WTC11 (cell line): ENCODE results near the gene ATF7IP. TPM values are rescaled to one million over a fixed set of nuclear protein-coding genes. Genes with fewer than 3 reads are reported as not detected.

ENCODE experiments used
- ATAC-seq: fragments of 200-7000 bp; cut with Tn5 transposase; 2 replicates; pipeline ENCODE4 v1.10.0; 2021; ENCODE audit warnings: mild to moderate bottlenecking, moderate library complexity
- CTCF ChIA-PET: fragments of 300-600 bp; sonication (Branson Sonifier 250); formaldehyde crosslinking; loops from one replicate; lab custom pipeline; 2021; ENCODE audit warnings: antibody characterized with exemption; lab: Charles Lee
- POLR2A ChIA-PET: fragments of 350-600 bp; sonication (Branson Sonifier 250); formaldehyde crosslinking; loops from one replicate; lab custom pipeline; 2021; ENCODE audit warnings: antibody characterized with exemption; lab: Charles Lee
- DNase-seq: peaks from one replicate; pipeline ENCODE4 v3.0.0; 2021; ENCODE audit warnings: low spot score
- H3K27ac Mint-ChIP-seq: 2 replicates; pipeline ENCODE4 v1.8.0; 2021; ENCODE audit warnings: mixed read lengths
- H3K27me3 Mint-ChIP-seq: 2 replicates; pipeline ENCODE4 v1.8.0; 2021; ENCODE audit warnings: low read depth, mild to moderate bottlenecking, moderate library complexity, mixed read lengths
- H3K36me3 Mint-ChIP-seq: 2 replicates; pipeline ENCODE4 v1.8.0; 2021; ENCODE audit warnings: mixed read lengths
- H3K4me1 Mint-ChIP-seq: 2 replicates; pipeline ENCODE4 v1.8.0; 2022; ENCODE audit warnings: mixed read lengths
- H3K4me3 Mint-ChIP-seq: 2 replicates; pipeline ENCODE4 v1.8.0; 2021; ENCODE audit warnings: mild to moderate bottlenecking, moderate library complexity, mixed read lengths
- H3K9me3 Mint-ChIP-seq: 2 replicates; pipeline ENCODE4 v1.8.0; 2021; ENCODE audit warnings: mixed read lengths
- CREM ChIP-seq: sonication (generic); formaldehyde crosslinking; IDR thresholded peaks from 2 replicates; pipeline ENCODE4 v1.8.1; 2022; ENCODE audit warnings: mild to moderate bottlenecking, missing genetic modification reagents, moderate library complexity
- ESRRA ChIP-seq: sonication (generic); formaldehyde crosslinking; IDR thresholded peaks from 2 replicates; pipeline ENCODE4 v1.8.1; 2022; ENCODE audit warnings: mild to moderate bottlenecking, missing genetic modification reagents, borderline replicate concordance
- ETV6 ChIP-seq: sonication (generic); formaldehyde crosslinking; IDR thresholded peaks from 2 replicates; pipeline ENCODE4 v1.8.1; 2022; ENCODE audit warnings: mild to moderate bottlenecking, missing genetic modification reagents
- GABPB1 ChIP-seq: sonication (generic); formaldehyde crosslinking; IDR thresholded peaks from 2 replicates; pipeline ENCODE4 v1.8.1; 2023; ENCODE audit warnings: mild to moderate bottlenecking, missing genetic modification reagents
- GTF2I ChIP-seq: fragments of 250-450 bp; sonication (Bioruptor Pico); conservative IDR thresholded peaks from 2 replicates; pipeline ENCODE4 v1.4.0; 2021; ENCODE audit warnings: mild to moderate bottlenecking
- NR1H2 ChIP-seq: sonication (generic); formaldehyde crosslinking; IDR thresholded peaks from 2 replicates; pipeline ENCODE4 v1.9.0; 2021; ENCODE audit warnings: mild to moderate bottlenecking, moderate library complexity, missing genetic modification reagents
- SMAD4 ChIP-seq: sonication (generic); formaldehyde crosslinking; IDR thresholded peaks from 2 replicates; pipeline ENCODE4 v1.8.0; 2022; ENCODE audit warnings: mild to moderate bottlenecking, missing genetic modification reagents
- TEAD1 ChIP-seq: sonication (generic); formaldehyde crosslinking; IDR thresholded peaks from 2 replicates; pipeline ENCODE4 v1.8.0; 2022; ENCODE audit warnings: mild to moderate bottlenecking, missing genetic modification reagents
- TP53 ChIP-seq: sonication (generic); formaldehyde crosslinking; IDR thresholded peaks from 2 replicates; pipeline ENCODE4 v1.8.1; 2023; ENCODE audit warnings: mild to moderate bottlenecking, missing genetic modification reagents
- ZBTB21 ChIP-seq: sonication (generic); formaldehyde crosslinking; IDR thresholded peaks from 2 replicates; pipeline ENCODE4 v1.8.1; 2023; ENCODE audit warnings: mild to moderate bottlenecking, missing genetic modification reagents, borderline replicate concordance
- ZNF232 ChIP-seq: sonication (generic); formaldehyde crosslinking; IDR thresholded peaks from 2 replicates; pipeline ENCODE4 v1.8.0; 2022; ENCODE audit warnings: mild to moderate bottlenecking, missing genetic modification reagents
- ZNF396 ChIP-seq: fragments of 250-450 bp; sonication (Bioruptor Pico); IDR thresholded peaks from 2 replicates; pipeline ENCODE4 v1.8.0; 2021; ENCODE audit warnings: mild to moderate bottlenecking, moderate library complexity, borderline replicate concordance
- ZNF423 ChIP-seq: fragments of 250-450 bp; sonication (Bioruptor Pico); IDR thresholded peaks from 2 replicates; pipeline ENCODE4 v2.1.2; 2022; ENCODE audit warnings: mild to moderate bottlenecking, moderate library complexity
- total RNA-seq: library from RNA; stranded (reverse); gene quantifications from 3 replicates; pipeline ENCODE4 v1.2.3, GENCODE V29; 2021
- TF ChIP-seq, protein P1 (sequence below): sonication (generic); formaldehyde crosslinking; IDR thresholded peaks from 2 replicates; pipeline ENCODE4 v1.8.1; 2022; ENCODE audit warnings: missing genetic modification reagents, borderline replicate concordance
- TF ChIP-seq, protein P2 (sequence below): fragments of 250-450 bp; sonication (Bioruptor Pico); IDR thresholded peaks from 2 replicates; pipeline ENCODE4 v1.8.0; 2021; ENCODE audit warnings: mild to moderate bottlenecking
- TF ChIP-seq, protein P3 (sequence below): sonication (generic); formaldehyde crosslinking; IDR thresholded peaks from 2 replicates; pipeline ENCODE4 v1.8.1; 2023; ENCODE audit warnings: mild to moderate bottlenecking, missing genetic modification reagents, moderate library complexity
- TF ChIP-seq, protein P4 (sequence below): sonication (generic); formaldehyde crosslinking; IDR thresholded peaks from 2 replicates; pipeline ENCODE4 v1.8.1; 2023; ENCODE audit warnings: mild to moderate bottlenecking, missing genetic modification reagents
- TF ChIP-seq, protein P5 (sequence below): sonication (generic); formaldehyde crosslinking; IDR thresholded peaks from 2 replicates; pipeline ENCODE4 v1.8.0; 2023; ENCODE audit warnings: mild to moderate bottlenecking, missing genetic modification reagents
- TF ChIP-seq, protein P6 (sequence below): fragments of 250-450 bp; sonication (Bioruptor Pico); IDR thresholded peaks from 2 replicates; pipeline ENCODE4 v1.9.0; 2021; ENCODE audit warnings: mild to moderate bottlenecking
- TF ChIP-seq, protein P7 (sequence below): sonication (generic); formaldehyde crosslinking; IDR thresholded peaks from 2 replicates; pipeline ENCODE4 v1.8.0; 2022; ENCODE audit warnings: mild to moderate bottlenecking, missing genetic modification reagents
- TF ChIP-seq, protein P8 (sequence below): sonication (generic); formaldehyde crosslinking; conservative IDR thresholded peaks from 2 replicates; pipeline ENCODE4 v1.8.1; 2022; ENCODE audit warnings: mild to moderate bottlenecking, missing genetic modification reagents

Gene ATF7IP
- total RNA-seq, 1 experiment from 2014 or later: 141 TPM

DNA sequence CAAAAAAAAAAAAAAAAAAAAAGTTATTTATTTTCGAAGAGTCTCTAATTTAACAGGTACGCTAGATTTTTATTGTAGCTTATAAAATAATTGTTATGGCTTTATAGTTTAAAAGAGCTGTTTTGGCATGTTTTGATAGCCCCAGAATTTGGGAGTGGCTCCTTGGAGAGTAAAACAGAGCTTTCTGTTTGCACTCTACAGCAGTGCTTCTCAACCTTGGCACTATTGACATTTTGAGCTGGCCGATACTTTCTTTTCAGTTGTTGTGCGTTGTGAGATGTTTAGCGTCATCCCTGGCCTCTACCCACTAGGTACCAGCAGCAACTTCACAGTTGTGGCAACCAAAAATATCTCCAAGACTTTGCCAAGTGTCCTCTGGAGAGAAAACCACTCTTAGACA, 171.6 kb downstream of the ATF7IP start:
- H3K27ac Mint-ChIP-seq: no peak overlapping the region; the same call in 1 of the 2 replicates
- no peak overlapping the region for H3K4me3 Mint-ChIP-seq
- H3K27me3 Mint-ChIP-seq: no peaks in the 10 kb centered on the region
- POLR2A ChIA-PET: no interaction called here
- no peaks in the 10 kb centered on the region for H3K4me1 Mint-ChIP-seq
- DNase-seq (no peak), ATAC-seq (no peak)
- no peak for TF ChIP-seq GTF2I
- TF ChIP-seq ZNF423: no peak
- TF ChIP-seq, protein P1, sequence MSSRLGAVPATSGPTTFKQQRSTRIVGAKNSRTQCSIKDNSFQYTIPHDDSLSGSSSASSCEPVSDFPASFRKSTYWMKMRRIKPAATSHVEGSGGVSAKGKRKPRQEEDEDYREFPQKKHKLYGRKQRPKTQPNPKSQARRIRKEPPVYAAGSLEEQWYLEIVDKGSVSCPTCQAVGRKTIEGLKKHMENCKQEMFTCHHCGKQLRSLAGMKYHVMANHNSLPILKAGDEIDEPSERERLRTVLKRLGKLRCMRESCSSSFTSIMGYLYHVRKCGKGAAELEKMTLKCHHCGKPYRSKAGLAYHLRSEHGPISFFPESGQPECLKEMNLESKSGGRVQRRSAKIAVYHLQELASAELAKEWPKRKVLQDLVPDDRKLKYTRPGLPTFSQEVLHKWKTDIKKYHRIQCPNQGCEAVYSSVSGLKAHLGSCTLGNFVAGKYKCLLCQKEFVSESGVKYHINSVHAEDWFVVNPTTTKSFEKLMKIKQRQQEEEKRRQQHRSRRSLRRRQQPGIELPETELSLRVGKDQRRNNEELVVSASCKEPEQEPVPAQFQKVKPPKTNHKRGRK (CRISPR knock-in tag): no peak
- no peak for TF ChIP-seq ZNF396 (CRISPR knock-in tag)
- no peak for TF ChIP-seq ZNF232 (CRISPR knock-in tag)
- no peak for TF ChIP-seq SMAD4 (CRISPR knock-in tag)
- TF ChIP-seq, protein P2, sequence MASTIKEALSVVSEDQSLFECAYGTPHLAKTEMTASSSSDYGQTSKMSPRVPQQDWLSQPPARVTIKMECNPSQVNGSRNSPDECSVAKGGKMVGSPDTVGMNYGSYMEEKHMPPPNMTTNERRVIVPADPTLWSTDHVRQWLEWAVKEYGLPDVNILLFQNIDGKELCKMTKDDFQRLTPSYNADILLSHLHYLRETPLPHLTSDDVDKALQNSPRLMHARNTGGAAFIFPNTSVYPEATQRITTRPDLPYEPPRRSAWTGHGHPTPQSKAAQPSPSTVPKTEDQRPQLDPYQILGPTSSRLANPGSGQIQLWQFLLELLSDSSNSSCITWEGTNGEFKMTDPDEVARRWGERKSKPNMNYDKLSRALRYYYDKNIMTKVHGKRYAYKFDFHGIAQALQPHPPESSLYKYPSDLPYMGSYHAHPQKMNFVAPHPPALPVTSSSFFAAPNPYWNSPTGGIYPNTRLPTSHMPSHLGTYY (CRISPR knock-in tag): no peak
- TF ChIP-seq, protein P3, sequence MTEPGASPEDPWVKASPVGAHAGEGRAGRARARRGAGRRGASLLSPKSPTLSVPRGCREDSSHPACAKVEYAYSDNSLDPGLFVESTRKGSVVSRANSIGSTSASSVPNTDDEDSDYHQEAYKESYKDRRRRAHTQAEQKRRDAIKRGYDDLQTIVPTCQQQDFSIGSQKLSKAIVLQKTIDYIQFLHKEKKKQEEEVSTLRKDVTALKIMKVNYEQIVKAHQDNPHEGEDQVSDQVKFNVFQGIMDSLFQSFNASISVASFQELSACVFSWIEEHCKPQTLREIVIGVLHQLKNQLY (CRISPR knock-in tag): no peak
- TF ChIP-seq CREM (CRISPR knock-in tag): no peak
- no peak for TF ChIP-seq TEAD1
- TF ChIP-seq ZBTB21 (CRISPR knock-in tag): no peak
- no peak for TF ChIP-seq ETV6
- no peak for TF ChIP-seq ESRRA (CRISPR knock-in tag)
- TF ChIP-seq NR1H2 (CRISPR knock-in tag): no peak
- 0 out of 2 replicates have a peak, but pooled peaks cover 3% of the 10 kb centered on the region for H3K9me3 Mint-ChIP-seq
- peaks cover 23% of the 10 kb centered on the region for H3K36me3 Mint-ChIP-seq
- CTCF ChIA-PET: no interaction called here

DNA sequence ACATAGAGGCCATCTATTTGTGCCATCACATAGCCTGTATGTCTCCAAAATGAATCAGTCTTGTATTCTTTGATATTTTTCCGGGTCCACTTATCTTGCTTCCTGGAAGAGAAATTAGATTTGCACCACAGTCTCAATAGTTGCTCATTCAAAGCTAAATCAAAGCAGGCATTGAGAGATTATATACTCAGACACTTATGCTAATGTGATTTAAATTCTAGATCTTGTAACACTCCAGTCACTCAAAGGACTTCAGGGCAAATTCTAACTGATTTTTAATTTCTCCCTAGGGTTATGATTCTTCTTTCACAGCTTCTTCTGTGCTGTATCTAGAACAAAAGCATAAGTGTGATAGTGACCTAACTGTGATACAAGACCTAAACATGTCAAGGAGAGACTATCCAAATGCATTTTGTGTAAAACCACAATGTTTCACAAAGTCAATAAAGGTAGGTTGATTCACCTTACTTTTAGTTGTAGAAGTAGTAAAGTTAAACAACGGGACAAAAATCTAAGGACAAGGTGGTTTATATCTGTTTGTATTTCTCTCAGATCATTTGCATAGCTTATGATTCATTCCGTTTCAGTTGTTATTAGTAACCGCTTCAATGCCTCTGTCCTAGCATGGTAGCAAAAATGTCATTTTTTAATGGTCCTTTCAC, 175.4 kb downstream of the ATF7IP start:
- POLR2A ChIA-PET: no interaction called here
- no peak overlapping the region for H3K27ac Mint-ChIP-seq
- DNase-seq: no peak
- H3K27me3 Mint-ChIP-seq: no peaks in the 10 kb centered on the region
- H3K4me3 Mint-ChIP-seq: no peak overlapping the region
- peaks cover 6% of the 10 kb centered on the region for H3K36me3 Mint-ChIP-seq
- ATAC-seq: no peak
- TF ChIP-seq, protein P4, sequence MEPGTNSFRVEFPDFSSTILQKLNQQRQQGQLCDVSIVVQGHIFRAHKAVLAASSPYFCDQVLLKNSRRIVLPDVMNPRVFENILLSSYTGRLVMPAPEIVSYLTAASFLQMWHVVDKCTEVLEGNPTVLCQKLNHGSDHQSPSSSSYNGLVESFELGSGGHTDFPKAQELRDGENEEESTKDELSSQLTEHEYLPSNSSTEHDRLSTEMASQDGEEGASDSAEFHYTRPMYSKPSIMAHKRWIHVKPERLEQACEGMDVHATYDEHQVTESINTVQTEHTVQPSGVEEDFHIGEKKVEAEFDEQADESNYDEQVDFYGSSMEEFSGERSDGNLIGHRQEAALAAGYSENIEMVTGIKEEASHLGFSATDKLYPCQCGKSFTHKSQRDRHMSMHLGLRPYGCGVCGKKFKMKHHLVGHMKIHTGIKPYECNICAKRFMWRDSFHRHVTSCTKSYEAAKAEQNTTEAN (CRISPR knock-in tag): no peak
- TF ChIP-seq ZBTB21 (CRISPR knock-in tag): no peak
- TF ChIP-seq, protein P5, sequence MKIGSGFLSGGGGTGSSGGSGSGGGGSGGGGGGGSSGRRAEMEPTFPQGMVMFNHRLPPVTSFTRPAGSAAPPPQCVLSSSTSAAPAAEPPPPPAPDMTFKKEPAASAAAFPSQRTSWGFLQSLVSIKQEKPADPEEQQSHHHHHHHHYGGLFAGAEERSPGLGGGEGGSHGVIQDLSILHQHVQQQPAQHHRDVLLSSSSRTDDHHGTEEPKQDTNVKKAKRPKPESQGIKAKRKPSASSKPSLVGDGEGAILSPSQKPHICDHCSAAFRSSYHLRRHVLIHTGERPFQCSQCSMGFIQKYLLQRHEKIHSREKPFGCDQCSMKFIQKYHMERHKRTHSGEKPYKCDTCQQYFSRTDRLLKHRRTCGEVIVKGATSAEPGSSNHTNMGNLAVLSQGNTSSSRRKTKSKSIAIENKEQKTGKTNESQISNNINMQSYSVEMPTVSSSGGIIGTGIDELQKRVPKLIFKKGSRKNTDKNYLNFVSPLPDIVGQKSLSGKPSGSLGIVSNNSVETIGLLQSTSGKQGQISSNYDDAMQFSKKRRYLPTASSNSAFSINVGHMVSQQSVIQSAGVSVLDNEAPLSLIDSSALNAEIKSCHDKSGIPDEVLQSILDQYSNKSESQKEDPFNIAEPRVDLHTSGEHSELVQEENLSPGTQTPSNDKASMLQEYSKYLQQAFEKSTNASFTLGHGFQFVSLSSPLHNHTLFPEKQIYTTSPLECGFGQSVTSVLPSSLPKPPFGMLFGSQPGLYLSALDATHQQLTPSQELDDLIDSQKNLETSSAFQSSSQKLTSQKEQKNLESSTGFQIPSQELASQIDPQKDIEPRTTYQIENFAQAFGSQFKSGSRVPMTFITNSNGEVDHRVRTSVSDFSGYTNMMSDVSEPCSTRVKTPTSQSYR: no peak
- TF ChIP-seq, protein P6, sequence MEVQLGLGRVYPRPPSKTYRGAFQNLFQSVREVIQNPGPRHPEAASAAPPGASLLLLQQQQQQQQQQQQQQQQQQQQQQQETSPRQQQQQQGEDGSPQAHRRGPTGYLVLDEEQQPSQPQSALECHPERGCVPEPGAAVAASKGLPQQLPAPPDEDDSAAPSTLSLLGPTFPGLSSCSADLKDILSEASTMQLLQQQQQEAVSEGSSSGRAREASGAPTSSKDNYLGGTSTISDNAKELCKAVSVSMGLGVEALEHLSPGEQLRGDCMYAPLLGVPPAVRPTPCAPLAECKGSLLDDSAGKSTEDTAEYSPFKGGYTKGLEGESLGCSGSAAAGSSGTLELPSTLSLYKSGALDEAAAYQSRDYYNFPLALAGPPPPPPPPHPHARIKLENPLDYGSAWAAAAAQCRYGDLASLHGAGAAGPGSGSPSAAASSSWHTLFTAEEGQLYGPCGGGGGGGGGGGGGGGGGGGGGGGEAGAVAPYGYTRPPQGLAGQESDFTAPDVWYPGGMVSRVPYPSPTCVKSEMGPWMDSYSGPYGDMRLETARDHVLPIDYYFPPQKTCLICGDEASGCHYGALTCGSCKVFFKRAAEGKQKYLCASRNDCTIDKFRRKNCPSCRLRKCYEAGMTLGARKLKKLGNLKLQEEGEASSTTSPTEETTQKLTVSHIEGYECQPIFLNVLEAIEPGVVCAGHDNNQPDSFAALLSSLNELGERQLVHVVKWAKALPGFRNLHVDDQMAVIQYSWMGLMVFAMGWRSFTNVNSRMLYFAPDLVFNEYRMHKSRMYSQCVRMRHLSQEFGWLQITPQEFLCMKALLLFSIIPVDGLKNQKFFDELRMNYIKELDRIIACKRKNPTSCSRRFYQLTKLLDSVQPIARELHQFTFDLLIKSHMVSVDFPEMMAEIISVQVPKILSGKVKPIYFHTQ: no peak
- no peak for TF ChIP-seq TP53 (CRISPR knock-in tag)
- TF ChIP-seq, protein P7, sequence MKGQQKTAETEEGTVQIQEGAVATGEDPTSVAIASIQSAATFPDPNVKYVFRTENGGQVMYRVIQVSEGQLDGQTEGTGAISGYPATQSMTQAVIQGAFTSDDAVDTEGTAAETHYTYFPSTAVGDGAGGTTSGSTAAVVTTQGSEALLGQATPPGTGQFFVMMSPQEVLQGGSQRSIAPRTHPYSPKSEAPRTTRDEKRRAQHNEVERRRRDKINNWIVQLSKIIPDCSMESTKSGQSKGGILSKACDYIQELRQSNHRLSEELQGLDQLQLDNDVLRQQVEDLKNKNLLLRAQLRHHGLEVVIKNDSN: no peak
- TF ChIP-seq GABPB1 (CRISPR knock-in tag): no peak
- TF ChIP-seq TEAD1: no peak
- TF ChIP-seq, protein P8, sequence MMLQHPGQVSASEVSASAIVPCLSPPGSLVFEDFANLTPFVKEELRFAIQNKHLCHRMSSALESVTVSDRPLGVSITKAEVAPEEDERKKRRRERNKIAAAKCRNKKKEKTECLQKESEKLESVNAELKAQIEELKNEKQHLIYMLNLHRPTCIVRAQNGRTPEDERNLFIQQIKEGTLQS (CRISPR knock-in tag): no peak
- CTCF ChIA-PET: interaction anchor here (1.0 to 1.2 kb wide), 2 partner anchors 27 to 559 kb away, joined by 3 read pairs; no protein-coding TSS in a partner anchor
- no peaks in the 10 kb centered on the region for H3K9me3 Mint-ChIP-seq
- no peaks in the 10 kb centered on the region for H3K4me1 Mint-ChIP-seq
